HG02642 (cell line): ENCODE measurements around the gene VWA7.
"Not testable (repeated sequence)": the region's sequence is repeated elsewhere in the genome, so short reads cannot be mapped to it uniquely, and the experiment has no call there.

Source experiments
- ATAC-seq: cut with Tn5 transposase; IDR thresholded peaks from one replicate; pipeline ENCODE4 v1.9.1; 2021; ENCODE audit warnings: mild to moderate bottlenecking; ENCODE audit not compliant: unreplicated experiment, poor library complexity

Gene VWA7, protein sequence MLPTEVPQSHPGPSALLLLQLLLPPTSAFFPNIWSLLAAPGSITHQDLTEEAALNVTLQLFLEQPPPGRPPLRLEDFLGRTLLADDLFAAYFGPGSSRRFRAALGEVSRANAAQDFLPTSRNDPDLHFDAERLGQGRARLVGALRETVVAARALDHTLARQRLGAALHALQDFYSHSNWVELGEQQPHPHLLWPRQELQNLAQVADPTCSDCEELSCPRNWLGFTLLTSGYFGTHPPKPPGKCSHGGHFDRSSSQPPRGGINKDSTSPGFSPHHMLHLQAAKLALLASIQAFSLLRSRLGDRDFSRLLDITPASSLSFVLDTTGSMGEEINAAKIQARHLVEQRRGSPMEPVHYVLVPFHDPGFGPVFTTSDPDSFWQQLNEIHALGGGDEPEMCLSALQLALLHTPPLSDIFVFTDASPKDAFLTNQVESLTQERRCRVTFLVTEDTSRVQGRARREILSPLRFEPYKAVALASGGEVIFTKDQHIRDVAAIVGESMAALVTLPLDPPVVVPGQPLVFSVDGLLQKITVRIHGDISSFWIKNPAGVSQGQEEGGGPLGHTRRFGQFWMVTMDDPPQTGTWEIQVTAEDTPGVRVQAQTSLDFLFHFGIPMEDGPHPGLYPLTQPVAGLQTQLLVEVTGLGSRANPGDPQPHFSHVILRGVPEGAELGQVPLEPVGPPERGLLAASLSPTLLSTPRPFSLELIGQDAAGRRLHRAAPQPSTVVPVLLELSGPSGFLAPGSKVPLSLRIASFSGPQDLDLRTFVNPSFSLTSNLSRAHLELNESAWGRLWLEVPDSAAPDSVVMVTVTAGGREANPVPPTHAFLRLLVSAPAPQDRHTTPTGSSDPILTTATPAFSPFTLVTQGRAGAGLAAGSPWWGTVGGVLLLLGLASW

GRCh38 chr6:31776989-31777666, at the start of gene VWA7:
VWA7 (minus strand) TSS chr6:31777328; CDS start chr6:31776779, 549 bp downstream.
- ATAC-seq, result peak; percentile 70

DNA sequence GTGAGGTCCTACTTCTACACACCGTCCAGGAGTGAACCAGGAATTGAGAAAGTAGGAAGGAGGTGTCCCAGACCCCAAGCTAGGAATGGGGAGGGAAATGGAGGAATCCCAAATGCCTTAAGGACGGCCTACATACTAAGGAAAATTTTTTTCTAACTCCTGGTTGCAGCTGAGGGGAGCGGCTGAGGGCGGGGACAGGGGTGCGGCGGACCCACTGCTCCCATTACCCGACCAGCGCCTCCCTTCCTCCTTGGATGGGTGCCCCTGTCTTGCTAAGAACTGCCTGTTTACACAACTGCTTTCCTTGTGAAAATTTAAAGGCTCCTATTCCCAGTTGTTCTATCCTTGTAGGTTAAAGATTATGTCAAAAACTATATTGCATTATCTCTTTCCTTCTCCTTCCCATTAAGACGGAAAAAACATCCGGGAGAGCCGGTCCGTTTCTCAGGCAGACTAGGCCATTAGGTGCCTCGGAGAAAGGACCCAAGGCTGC, 49.7 kb upstream of the VWA7 start:
- ATAC-seq, result no peak

DNA sequence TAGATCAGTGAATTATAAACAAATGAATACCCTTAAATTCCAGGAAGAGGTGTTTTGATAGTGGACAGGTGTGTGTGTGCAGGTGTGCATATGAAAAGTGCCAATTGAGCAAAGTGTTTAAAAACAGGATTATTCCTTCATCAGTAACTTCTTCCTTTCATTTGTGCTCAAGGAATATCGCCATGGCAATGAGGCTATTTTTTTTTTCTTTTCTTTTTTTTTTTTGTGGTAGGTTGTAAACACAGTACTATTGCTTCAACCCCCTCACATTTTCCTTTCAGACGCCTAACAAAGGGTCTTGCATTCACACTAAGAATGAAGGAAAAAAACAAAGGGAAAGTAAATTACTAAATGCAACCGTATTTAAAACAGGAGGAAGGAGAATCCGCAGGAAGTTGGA, 48.4 kb upstream of the VWA7 start:
- ATAC-seq, result no peak

- ATAC-seq, result not testable (repeated sequence)
Observed at GRCh38 chr6:31823592-31824196, 46.6 kb upstream of the VWA7 start.

- ATAC-seq, result peak; percentile 41
Observed at GRCh38 chr6:31822036-31822821, 45.1 kb upstream of the VWA7 start.

DNA sequence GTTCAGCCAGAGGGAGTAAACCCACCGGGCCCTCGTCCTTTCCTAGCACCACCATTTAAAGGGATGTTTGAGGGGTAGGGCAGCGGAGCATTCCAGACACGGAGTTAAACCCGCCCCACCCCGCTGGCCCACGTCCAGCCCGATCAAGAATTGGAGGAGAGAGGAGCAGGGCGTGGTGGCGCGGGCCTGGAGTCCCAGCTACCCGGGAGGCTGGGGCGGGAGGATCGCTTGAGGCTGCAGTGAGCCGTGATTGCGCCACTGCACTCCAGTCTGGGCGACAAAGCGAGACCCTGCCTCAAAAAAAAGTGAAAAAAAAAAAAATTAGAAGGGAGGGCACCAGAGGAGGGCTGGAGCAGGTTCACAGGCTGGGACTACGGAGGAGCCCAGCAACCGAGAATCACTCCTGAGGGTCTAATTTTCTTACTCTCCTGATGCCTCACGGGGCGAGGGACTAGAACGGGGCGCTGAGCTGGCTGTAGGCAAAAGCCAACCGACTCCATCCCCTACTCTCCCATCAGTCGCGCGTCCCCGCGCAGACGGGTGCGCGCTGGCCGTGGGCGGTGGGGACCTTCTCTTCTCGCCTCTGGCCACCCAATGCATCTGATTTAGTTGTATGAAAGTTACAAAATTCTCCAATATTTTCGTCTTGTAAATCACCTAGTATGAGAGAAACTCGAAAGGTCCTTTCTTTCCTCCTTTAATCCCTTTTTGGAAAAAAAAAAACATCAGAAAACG, 44.3 kb upstream of the VWA7 start:
- peak; percentile 49 for ATAC-seq

DNA sequence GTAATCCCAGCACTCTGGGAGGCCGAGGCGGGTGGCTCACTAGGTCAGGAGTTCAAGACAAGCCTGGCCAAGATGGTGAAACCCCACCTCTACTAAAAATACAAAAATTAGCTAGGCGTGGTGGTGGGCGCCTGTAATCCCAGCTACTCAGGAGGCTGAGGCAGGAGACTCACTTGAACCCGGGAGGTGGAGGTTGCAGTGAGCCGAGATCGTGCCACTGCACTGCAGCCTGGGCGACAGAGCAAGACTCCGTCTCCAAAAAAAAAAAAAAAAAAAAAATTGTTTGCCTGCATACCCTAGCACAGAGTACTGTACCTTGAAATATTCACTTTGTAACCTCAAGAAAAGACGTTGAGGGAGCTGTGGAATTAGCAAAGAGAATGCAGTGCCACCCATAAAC, 43.3 kb upstream of the VWA7 start:
- not testable (repeated sequence) for ATAC-seq

GRCh38 chr6:31819871-31820299, 42.8 kb upstream of the VWA7 start:
- ATAC-seq, result no peak

- ATAC-seq, result not testable (repeated sequence)
Observed at GRCh38 chr6:31817929-31818511, 40.9 kb upstream of the VWA7 start.

GRCh38 chr6:31817133-31817928, 40.2 kb upstream of the VWA7 start:
- ATAC-seq, result not testable (repeated sequence)

- peak; percentile 40 for ATAC-seq
Observed at GRCh38 chr6:31815025-31815838, 38.1 kb upstream of the VWA7 start, which contains the start of the genes HSPA1A and HSPA1L. HSPA1A (plus strand) TSS chr6:31815543; CDS start chr6:31815757, 214 bp downstream. HSPA1L (minus strand) TSS chr6:31815283; CDS start chr6:31811972, 3,311 bp downstream.

DNA sequence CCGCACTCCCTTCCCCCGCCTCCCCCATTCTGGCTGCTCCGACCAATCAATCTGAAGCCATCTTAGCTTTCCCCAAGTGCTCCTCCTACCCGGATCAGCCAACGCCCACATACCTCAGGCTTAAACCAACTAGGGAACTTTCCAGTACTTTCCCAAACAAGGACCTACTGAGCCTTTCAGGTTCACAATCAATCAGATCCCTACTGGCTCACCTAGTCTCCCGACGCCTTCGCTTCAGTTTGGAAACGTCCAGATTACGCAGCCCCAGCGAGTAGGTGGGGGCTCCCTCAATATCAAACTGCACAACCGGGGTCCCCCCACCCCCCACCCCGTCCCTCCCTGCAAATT, 37.5 kb upstream of the VWA7 start:
- no peak for ATAC-seq

DNA sequence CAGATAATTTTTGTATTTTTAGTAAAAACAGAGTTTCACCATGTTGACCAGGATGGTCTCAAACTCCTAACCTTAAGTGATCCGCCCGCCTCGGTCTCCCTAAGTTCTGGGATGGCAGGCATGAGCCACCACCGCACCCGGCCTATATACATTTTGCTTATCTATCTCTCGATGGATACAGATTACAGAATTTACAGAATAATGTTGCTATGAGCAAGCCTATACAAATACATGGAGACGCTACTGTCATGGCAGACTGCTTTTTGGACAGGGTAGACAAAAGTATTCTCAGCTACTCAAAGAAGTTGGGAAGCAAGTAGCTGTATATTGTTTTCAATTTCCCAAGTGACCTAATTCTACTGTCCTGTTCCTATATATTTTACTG, 36.3 kb upstream of the VWA7 start:
- ATAC-seq, result no peak

GRCh38 chr6:31811645-31812044, 34.5 kb upstream of the VWA7 start:
- ATAC-seq, result no peak

DNA sequence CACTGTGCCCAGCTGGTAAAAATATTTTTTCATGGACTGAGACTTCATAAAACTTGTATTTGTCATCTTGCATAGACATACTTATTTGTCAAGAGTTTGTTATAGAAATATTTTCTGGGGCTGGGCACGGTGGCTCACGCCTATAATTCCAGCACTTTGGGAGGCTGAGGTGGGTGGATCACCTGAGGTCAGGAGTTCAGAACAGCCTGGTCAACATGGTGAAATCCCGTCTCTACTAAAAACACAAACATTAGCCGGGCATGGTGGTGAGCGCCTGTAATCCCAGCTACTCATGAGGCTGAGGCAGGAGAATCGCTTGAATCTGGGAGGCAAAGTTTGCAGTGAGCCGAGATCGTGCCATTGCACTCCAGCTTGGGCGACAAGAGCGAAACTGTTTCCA, 31.5 kb upstream of the VWA7 start:
- not testable (repeated sequence) for ATAC-seq

DNA sequence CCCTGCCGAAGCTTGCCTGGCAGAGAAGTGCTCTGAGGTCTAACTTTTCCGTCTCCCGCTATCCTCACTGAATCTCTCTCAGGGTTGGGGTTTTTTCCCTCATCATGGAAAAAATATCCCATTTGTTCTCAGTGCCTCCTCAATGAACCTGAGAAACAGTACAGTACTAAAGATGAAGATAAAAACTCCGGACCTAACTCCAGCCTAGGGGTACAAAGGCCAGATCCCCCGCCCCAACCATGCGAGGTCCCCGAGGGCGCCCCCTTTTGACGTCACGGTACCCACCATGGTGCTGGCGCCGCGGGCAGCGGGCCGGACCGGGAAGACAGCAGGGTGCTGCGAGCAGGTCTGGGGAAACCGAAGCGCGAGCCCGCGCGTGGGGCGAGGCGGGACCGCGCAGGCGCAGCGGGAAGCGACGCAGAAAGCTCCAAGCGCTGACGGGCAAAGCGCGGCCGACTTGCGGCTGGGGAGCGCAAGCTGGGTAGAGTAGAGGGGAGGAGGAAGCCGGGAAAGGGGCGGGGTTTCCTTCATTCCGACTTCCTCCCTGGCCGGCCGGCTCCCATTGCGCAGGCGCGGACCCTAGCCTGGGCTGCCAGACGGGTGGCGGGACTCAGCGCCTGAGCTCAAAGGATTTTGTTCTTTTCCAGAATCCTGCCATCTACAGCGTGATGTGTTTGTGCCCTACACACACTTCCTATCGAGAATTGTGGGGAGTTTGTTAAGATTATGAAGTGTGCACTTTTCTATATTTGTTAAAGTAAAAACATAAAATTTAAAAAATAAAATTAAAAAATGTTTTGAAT, 29.5 kb upstream of the VWA7 start, which contains the start of gene LSM2:
LSM2 (minus strand) TSS at position 497 of the 803 bp plus-strand sequence; CDS start at position 288, 209 bp downstream.
- peak; percentile 93 for ATAC-seq
